GM10847 (cell line): ENCODE results near the gene ENG.

Source experiments
- POLR2A ChIP-seq: IDR thresholded peaks from 2 replicates; pipeline ENCODE4 v1.6.1; 2011; ENCODE audit not compliant: insufficient read length; ENCODE audit errors: extremely low read depth

The ENG gene

GRCh38 chr9:127872369-127873222 lies 18.1 kb upstream of the ENG start:
- TF ChIP-seq POLR2A, result no peak

GRCh38 chr9:127871531-127871930 lies 17.1 kb upstream of the ENG start:
- no peak for TF ChIP-seq POLR2A

- no peak for TF ChIP-seq POLR2A
These were observed 16.4 kb upstream of the ENG start for GRCh38 chr9:127870887-127871286.

- no peak for TF ChIP-seq POLR2A
These were observed 15.1 kb upstream of the ENG start for GRCh38 chr9:127869310-127870152.

GRCh38 chr9:127868278-127868902 lies 13.9 kb upstream of the ENG start:
- TF ChIP-seq POLR2A, result no peak

- TF ChIP-seq POLR2A, result no peak
These were observed 13.2 kb upstream of the ENG start for GRCh38 chr9:127867356-127868277.

- no peak for TF ChIP-seq POLR2A
These were observed 12.1 kb upstream of the ENG start for GRCh38 chr9:127866535-127866934.

- TF ChIP-seq POLR2A, result no peak
These were observed 11.4 kb upstream of the ENG start for GRCh38 chr9:127865645-127866464.

GRCh38 chr9:127863191-127863621 lies 8.7 kb upstream of the ENG start:
- TF ChIP-seq POLR2A, result no peak

GRCh38 chr9:127862075-127863011 lies 7.9 kb upstream of the ENG start:
- no peak for TF ChIP-seq POLR2A

- no peak for TF ChIP-seq POLR2A
These were observed 6.3 kb upstream of the ENG start for GRCh38 chr9:127860779-127861178.

GRCh38 chr9:127860260-127860659 lies 5.8 kb upstream of the ENG start:
- no peak for TF ChIP-seq POLR2A

- TF ChIP-seq POLR2A, result no peak
These were observed 3.6 kb upstream of the ENG start for GRCh38 chr9:127858041-127858512.
